ENCODE results near the gene COL25A1.
"Not testable (repeated sequence)": the region's sequence is repeated elsewhere in the genome, so short reads cannot be mapped to it uniquely, and the experiment has no call there.

COL25A1 gene

GRCh38 chr4:109046471-109047201 is 255.8 kb downstream of the COL25A1 start:
- no peak for DNase-seq

DNA sequence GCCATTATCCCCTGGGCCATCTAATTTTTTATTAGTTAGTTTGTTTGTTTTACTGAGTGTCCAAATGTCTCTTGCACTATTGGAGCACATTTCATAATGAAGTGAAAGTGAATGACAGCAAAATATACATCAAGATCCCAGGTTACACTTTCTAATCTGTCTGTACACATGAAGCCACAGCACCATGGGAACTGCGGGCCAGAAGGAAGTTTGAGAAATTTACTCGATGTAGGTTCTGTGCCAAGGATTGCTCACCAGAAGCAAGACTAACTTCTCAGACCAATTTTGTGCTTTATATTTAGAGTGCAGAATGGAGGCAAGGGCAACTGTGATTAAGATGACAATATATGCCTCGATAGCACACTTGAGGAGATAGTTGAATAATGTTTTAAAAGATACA is 258.0 kb downstream of the COL25A1 start:
- no peak for DNase-seq

DNA sequence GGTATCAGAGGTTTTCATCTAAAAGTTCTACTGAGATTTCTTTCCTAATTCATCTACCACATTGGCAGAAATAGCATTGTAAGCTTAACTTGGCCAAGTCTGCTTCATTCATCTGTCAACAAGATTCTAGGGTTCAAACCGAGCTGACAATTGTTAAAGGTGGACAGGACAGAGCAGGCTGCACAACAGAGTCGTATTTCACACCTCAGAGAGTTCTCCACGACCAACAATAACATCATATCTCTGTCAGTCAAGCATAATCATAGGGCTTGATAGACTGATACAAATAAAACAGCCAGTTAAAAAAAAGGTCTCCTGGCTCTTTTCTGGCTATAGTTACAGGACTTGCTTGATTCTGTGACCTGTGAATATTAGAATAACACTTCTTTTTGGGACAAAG is 259.2 kb downstream of the COL25A1 start:
- DNase-seq, result no peak

DNA sequence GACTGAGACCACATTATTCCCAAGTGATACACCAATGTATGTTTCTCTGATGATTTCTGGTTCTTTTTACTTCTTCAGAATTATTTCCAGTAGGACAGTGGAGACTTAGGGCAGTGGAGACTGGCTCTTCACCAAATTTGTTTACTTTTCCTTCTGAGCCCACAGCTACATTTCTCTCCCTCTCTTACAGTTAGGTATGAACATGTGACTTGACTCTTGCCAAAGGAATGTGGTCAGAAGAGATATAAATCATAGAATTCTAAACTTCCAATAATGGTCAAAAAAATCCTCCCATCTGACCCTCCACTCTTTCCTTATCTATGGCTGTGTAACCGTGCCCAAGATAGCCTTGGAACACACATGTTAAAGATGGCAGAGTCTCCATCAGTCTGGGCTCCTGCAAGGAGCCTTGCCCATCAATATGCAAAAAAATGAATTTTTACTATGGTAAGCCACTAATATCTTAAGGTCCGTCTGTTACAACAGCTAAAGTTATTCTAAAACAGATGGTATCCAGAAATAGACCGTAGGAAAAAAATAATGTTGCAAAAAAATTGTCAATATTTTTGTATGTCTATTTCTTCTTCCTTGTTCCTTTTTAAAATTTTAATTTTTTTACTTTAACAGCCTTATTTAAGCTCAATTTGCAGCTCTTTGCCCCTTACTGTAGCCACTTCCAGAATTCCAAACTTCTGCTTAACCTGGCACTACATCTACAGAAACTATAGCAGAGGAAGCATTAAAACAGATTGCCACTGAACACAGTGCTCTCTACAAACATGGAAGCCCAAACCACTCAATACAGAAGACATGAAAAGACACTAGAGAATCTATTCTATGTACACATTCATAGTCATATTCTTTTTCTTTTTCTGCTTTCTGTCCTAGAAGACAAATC is 260.7 kb downstream of the COL25A1 start:
- no peak for DNase-seq

DNA sequence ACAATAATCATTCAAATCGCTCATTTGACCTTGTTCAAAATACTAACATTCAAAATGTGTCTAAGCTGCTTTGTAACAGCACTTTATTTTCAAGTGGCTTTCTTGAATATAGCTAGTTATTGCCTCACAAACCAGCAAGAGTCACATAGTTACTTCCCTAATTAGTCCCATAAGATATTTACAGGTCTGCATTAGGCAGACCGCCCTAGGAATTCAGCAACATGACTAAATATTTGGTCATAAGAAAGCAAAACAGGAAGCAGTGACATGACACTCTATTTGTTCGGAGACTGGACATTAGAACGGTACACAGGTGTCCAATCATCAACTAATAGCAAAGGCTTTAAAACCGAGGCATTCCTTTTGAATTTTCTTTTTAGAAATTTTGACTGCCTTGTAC is 262.0 kb downstream of the COL25A1 start:
- no peak for DNase-seq

DNA sequence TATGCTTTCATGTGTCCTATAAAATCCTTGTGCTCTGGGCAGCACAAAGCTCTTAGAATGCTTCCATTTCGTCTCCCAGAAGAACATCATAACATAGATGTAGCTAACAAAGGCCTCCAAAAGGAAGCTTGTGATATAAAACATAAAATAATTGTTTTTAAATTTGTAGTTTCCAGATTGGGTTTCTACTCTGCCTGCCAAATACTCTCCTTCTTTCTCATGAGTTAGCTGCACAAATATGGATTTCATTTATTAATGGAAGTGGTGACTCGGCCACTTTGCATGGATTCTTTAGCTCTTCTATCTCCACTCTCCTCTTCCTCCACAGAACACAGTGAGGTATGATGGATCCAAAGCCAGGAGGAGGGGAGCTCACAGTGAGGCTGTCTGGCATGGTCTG is 265.4 kb downstream of the COL25A1 start:
- DNase-seq, result no peak

DNA sequence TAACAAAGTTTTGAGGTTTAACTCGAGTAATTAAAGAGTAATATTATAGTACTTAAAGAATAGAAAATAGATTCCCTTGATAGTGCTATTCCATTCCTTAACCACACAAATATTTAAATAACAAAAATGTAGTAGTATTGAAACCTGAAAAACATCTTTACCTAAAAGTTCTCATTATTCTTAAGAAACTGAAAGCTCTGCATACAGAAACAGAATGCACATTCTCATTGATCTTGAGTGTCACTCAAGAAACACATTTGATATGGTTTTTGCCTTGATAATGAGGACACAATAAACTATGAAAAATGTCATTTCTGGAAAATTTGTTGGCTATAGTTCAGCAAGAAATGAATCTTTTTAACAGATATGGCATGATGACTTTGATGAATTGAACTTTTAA is 268.5 kb downstream of the COL25A1 start:
- DNase-seq, result no peak

DNA sequence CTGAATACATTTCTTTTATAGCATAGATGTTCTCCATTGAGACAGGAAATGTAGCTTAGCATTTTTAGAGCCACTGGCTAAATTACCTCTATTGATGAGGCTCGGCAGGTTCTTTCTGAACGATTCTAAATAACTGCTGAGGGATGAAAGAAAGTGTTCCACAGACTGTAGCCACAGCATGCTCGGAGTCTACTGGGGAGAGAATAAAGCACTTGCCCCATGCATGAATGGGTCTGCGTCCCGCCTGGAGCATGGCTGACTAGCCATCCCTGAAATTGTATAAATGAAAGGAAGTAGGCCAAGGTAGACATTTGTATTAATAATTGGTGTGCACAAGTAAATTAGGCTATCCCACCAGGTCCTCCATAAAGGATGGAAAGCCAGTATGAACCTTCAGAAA is 269.8 kb downstream of the COL25A1 start:
- no peak for DNase-seq

DNA sequence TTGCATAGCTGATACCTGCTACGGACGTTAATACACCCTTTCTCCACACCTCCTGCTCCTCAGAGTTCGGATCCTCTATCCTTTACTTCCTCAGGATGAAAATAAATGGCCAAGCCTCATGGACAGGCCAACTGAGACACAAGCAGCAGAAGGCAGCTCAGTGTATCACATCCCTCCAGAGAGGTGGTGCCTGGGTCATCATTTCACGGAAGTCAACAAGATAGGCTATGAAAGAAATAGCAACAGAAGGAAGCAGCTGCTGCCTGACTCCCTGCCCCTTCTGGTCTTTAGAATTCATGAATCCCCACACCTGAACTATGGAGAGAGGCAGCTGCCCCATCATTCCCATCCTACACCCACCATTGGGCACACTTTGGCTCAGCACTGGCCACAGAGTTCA is 272.5 kb downstream of the COL25A1 start:
- DNase-seq, result no peak

GRCh38 chr4:109027016-109027500 is 275.4 kb downstream of the COL25A1 start:
- no peak for DNase-seq

- no peak for DNase-seq
These were observed 275.9 kb downstream of the COL25A1 start for GRCh38 chr4:109026588-109026987.

- no peak for DNase-seq
These were observed 276.9 kb downstream of the COL25A1 start for GRCh38 chr4:109025471-109026076.

DNA sequence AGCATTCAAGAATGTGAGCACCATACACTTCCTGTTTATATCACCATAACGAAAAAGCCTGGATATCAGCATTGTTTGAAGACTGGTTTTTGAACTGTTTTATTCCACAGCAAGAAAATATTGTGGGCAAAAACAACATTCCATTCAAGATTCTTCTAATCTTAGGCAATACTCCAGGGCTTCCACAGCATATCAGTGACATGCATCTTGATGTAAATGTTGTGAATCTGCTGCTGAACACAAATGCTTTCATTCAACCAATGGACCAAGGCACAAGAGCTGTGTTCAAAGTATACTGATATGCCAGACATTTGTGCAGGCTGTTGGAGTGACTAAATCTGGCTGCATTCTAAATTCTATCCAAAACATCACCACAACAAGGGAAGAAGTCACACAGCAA is 279.5 kb downstream of the COL25A1 start:
- no peak for DNase-seq

- DNase-seq, result not testable (repeated sequence)
These were observed 280.8 kb downstream of the COL25A1 start for GRCh38 chr4:109021630-109022029.

DNA sequence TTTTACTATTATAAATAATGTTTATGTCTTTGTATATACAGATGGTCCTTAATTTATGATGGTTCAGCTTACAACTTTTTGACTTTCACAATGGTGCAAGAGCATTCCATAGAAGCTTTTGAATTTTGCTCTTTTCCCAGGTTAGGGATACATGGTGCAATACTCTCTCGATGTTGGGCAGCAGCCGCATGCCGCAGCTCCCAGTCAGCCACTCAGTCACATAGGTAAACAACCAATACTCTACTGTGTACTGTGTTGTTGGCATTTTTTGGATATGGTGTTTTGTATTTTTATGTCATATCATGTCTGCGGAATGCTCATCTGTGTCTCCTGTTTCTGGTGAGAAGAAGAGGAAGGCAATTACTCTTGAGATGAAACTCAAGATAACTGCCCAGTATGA is 281.6 kb downstream of the COL25A1 start:
- DNase-seq, result no peak

- DNase-seq, result no peak
These were observed 286.3 kb downstream of the COL25A1 start for GRCh38 chr4:109016200-109016599.

- DNase-seq, result no peak
These were observed 287.0 kb downstream of the COL25A1 start for GRCh38 chr4:109015413-109015810.

DNA sequence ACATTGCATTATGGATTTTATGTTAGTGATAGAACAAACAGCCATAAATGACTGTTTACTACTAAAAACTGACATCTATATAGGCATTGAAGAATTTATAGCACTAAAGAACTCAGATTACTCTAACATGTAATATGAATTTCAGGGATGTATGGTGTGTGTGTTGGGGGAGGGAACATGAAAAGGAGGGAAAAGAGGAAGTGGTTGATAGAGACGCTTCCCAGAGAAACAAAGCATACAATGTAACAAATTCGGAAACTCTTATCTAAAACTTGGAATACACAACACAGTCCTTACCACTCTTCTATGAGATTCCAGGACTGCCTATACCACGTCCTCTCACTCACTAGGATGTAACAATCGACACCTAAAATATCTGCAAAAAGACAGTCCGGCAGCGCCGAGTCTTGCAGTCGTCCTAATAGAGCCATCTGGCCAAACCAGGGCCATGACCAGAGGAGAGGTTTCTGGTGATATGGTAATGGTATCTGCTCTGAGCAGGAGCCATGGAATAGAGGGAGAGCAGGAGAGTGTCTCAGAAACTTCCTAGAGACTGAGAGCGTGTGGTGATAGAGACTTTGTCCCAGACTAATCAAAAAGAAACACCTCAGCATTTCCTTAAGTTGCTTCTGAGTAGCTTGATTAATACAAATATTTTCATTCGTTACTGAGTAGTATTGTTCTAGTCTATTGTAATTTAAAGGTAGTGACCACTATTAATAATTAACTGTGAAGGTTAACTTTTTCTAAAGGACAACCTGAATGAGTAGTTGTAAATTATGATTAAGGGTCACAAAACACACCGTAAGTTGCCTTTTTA is 287.7 kb downstream of the COL25A1 start:
- DNase-seq, result no peak

GRCh38 chr4:109012286-109012880 is 290.1 kb downstream of the COL25A1 start:
- DNase-seq, result no peak

- no peak for DNase-seq
These were observed 291.0 kb downstream of the COL25A1 start for GRCh38 chr4:109011241-109012026.

- DNase-seq, result no peak
These were observed 291.9 kb downstream of the COL25A1 start for GRCh38 chr4:109010521-109010920.

Measured in NCI-H524 treated with DMSO at 0.1 percent for 48 hours (cell line).